ENCODE data around the gene HELQ. TPM values are rescaled to one million over a fixed set of nuclear protein-coding genes. Genes with fewer than 3 reads are reported as not detected.

Gene HELQ
- polyA plus RNA-seq, 1 donor from 2014 or later: 18.0 TPM

DNA sequence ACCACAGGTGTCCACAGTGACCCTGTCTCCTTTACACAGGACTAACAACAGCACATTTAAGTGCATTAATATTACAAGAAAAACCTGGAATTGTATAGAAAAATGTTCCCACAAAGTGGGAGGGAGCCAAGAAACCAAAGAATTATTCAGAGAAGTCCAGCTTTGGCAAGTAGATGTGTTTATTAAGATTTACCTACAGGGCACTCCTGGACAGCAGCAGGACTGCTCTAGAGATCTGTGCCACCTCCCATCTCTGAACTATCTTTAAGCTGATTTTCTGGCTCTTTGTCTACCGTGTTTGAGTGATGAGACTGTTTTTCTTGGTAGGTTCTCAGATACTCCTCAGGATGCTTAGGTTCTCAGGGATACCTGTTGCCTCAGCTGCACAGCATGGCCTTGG lies 82.7 kb downstream of the HELQ start:
- H3K36me3 ChIP-seq (ENCODE audit: insufficient read depth, low read length): no peaks in the 10 kb centered on the region
- peaks cover 3% of the 10 kb centered on the region for H3K9me3 ChIP-seq (ENCODE audit: low read length)
- H4K20me1 ChIP-seq (ENCODE audit: insufficient read depth): no peaks in the 10 kb centered on the region
- no peaks in the 10 kb centered on the region for H3F3A ChIP-seq (ENCODE audit: insufficient read depth, low read length, poor library complexity, severe bottlenecking)
- H3K27ac ChIP-seq (ENCODE audit: low read length): no peak overlapping the region
- no peaks in the 10 kb centered on the region for H3K27me3 ChIP-seq (ENCODE audit: insufficient read depth, low read depth, low read length)
- H3K9ac ChIP-seq (ENCODE audit: low read length): no peak overlapping the region
- no peaks in the 10 kb centered on the region for H3K79me2 ChIP-seq (replicated peaks; ENCODE audit: insufficient read depth, low read length)
- H3K4me2 ChIP-seq (ENCODE audit: low read length): no peak overlapping the region
- H2AFZ ChIP-seq (ENCODE audit: low read depth, low read length): no peak overlapping the region
- H3K4me3 ChIP-seq (ENCODE audit: low read length): no peak overlapping the region
- TF ChIP-seq RAD21 (conservative IDR thresholded peaks at IDR 0.05) (no peak), SMC3 (conservative IDR thresholded peaks at IDR 0.05; ENCODE audit: poor library complexity) (no peak), MXI1 (conservative IDR thresholded peaks at IDR 0.05; ENCODE audit: poor library complexity, severe bottlenecking) (no peak), POLR2AphosphoS5 (IDR thresholded peaks at IDR 0.05) (no peak), EZH2 (IDR thresholded peaks at IDR 0.05; ENCODE audit: borderline replicate concordance, insufficient read depth, low read length, poor library complexity, severe bottlenecking) (no peak), EP300 (conservative IDR thresholded peaks at IDR 0.05; ENCODE audit: poor library complexity, severe bottlenecking) (no peak), REST (IDR thresholded peaks at IDR 0.05; ENCODE audit: borderline replicate concordance) (no peak), TAF1 (IDR thresholded peaks at IDR 0.05; ENCODE audit: low read depth) (no peak)
- TF ChIP-seq, protein P1, sequence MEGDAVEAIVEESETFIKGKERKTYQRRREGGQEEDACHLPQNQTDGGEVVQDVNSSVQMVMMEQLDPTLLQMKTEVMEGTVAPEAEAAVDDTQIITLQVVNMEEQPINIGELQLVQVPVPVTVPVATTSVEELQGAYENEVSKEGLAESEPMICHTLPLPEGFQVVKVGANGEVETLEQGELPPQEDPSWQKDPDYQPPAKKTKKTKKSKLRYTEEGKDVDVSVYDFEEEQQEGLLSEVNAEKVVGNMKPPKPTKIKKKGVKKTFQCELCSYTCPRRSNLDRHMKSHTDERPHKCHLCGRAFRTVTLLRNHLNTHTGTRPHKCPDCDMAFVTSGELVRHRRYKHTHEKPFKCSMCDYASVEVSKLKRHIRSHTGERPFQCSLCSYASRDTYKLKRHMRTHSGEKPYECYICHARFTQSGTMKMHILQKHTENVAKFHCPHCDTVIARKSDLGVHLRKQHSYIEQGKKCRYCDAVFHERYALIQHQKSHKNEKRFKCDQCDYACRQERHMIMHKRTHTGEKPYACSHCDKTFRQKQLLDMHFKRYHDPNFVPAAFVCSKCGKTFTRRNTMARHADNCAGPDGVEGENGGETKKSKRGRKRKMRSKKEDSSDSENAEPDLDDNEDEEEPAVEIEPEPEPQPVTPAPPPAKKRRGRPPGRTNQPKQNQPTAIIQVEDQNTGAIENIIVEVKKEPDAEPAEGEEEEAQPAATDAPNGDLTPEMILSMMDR (IDR thresholded peaks at IDR 0.05; ENCODE audit: poor library complexity, severe bottlenecking): no peak
- no peaks in the 10 kb centered on the region for H3K9me2 ChIP-seq (ENCODE audit: insufficient read depth, low read length)

DNA sequence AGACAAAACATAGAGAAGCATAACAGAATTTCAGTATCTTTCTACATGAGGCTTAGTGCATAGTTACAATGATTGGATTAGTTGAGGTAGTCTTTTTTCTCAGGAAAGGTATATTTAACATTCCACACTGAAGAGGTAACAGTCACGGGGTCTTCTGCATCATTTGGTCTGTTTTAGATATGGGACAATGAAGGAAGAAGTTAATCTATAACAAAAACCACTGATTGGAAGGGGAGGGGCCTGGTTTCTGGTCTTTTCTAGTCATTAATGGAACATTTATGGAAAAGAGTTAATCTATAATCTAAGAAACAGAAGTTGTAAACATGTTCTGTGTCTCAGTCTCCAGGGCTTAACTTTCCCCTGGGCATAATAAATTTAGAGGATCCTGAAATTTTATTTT lies 83.7 kb downstream of the HELQ start:
- H3K9me3 ChIP-seq (ENCODE audit: low read length): no peaks in the 10 kb centered on the region
- H3K4me2 ChIP-seq (ENCODE audit: low read length): no peak overlapping the region
- H3K4me3 ChIP-seq (ENCODE audit: low read length): no peak overlapping the region
- H3F3A ChIP-seq (ENCODE audit: insufficient read depth, low read length, poor library complexity, severe bottlenecking): no peaks in the 10 kb centered on the region
- H3K27ac ChIP-seq (ENCODE audit: low read length): no peak overlapping the region
- no peaks in the 10 kb centered on the region for H3K36me3 ChIP-seq (ENCODE audit: insufficient read depth, low read length)
- H3K9ac ChIP-seq (ENCODE audit: low read length): no peak overlapping the region
- no peaks in the 10 kb centered on the region for H3K27me3 ChIP-seq (ENCODE audit: insufficient read depth, low read depth, low read length)
- H3K9me2 ChIP-seq (ENCODE audit: insufficient read depth, low read length): no peaks in the 10 kb centered on the region
- no peak overlapping the region for H2AFZ ChIP-seq (ENCODE audit: low read depth, low read length)
- H4K20me1 ChIP-seq (ENCODE audit: insufficient read depth): no peaks in the 10 kb centered on the region
- TF ChIP-seq POLR2AphosphoS5 (IDR thresholded peaks at IDR 0.05): no peak
- TF ChIP-seq EP300 (conservative IDR thresholded peaks at IDR 0.05; ENCODE audit: poor library complexity, severe bottlenecking): no peak
- TF ChIP-seq SMC3 (conservative IDR thresholded peaks at IDR 0.05; ENCODE audit: poor library complexity): no peak
- TF ChIP-seq TAF1 (IDR thresholded peaks at IDR 0.05; ENCODE audit: low read depth): no peak
- TF ChIP-seq EZH2 (IDR thresholded peaks at IDR 0.05; ENCODE audit: borderline replicate concordance, insufficient read depth, low read length, poor library complexity, severe bottlenecking): no peak
- TF ChIP-seq RAD21 (conservative IDR thresholded peaks at IDR 0.05): no peak
- TF ChIP-seq, protein P1 (IDR thresholded peaks at IDR 0.05; ENCODE audit: poor library complexity, severe bottlenecking): no peak
- no peak for TF ChIP-seq REST (IDR thresholded peaks at IDR 0.05; ENCODE audit: borderline replicate concordance)
- TF ChIP-seq MXI1 (conservative IDR thresholded peaks at IDR 0.05; ENCODE audit: poor library complexity, severe bottlenecking): no peak
- no peaks in the 10 kb centered on the region for H3K79me2 ChIP-seq (replicated peaks; ENCODE audit: insufficient read depth, low read length)
